Activated T-cell treated with anti-CD3 and anti-CD28 coated beads for 1 hour (primary cell): ENCODE data around the gene CCNJL.

Source experiments
- DNase-seq: peaks from one replicate; pipeline ENCODE4 v3.0.0-alpha.2; 2020; ENCODE audit warnings: low read depth

Gene CCNJL

GRCh38 chr5:160221082-160221481 lies 91.3 kb downstream of the CCNJL start:
- DNase-seq: no peak

- DNase-seq: no peak
Measured at GRCh38 chr5:160219356-160219755, 93.0 kb downstream of the CCNJL start.

GRCh38 chr5:160213537-160213936 lies 98.8 kb downstream of the CCNJL start:
- no peak for DNase-seq

- DNase-seq: no peak
Measured at GRCh38 chr5:160211352-160211751, 101.0 kb downstream of the CCNJL start.

- DNase-seq: no peak
Measured at GRCh38 chr5:160210606-160211005, 101.8 kb downstream of the CCNJL start.

GRCh38 chr5:160209917-160210316 lies 102.4 kb downstream of the CCNJL start:
- DNase-seq: no peak

- no peak for DNase-seq
Measured at GRCh38 chr5:160207061-160207460, 105.3 kb downstream of the CCNJL start.
